Neural progenitor cell (in vitro differentiated cells): ENCODE data around the gene ACACA. TPM values are rescaled to one million over a fixed set of nuclear protein-coding genes. Genes with fewer than 3 reads are reported as not detected.

Source experiments
- DNase-seq: peaks from one replicate; pipeline ENCODE4 v3.0.0-alpha.2; 2016; ENCODE audit warnings: low spot score
- H2AFZ ChIP-seq: fragments of 200-600 bp; sonication (generic); replicated peaks from 2 replicates; pipeline ENCODE4 v1.6.1; 2016; ENCODE audit warnings: antibody characterized with exemption
- H3F3A ChIP-seq: fragments of 200-600 bp; sonication (generic); 2 replicates; pipeline ENCODE4 v1.6.1; 2016; ENCODE audit warnings: antibody characterized with exemption, low read depth
- H3K27ac ChIP-seq: fragments of 200-600 bp; sonication (generic); 2 replicates; pipeline ENCODE4 v1.5.1; 2016; ENCODE audit warnings: mild to moderate bottlenecking
- H3K27me3 ChIP-seq: fragments of 200-600 bp; sonication (generic); 2 replicates; pipeline ENCODE4 v1.6.1; 2016; ENCODE audit warnings: mild to moderate bottlenecking, moderate library complexity
- H3K36me3 ChIP-seq: fragments of 200-600 bp; sonication (generic); 2 replicates; pipeline ENCODE4 v1.5.1; 2016
- H3K4me1 ChIP-seq: fragments of 200-600 bp; sonication (generic); 2 replicates; pipeline ENCODE4 v1.6.1; 2016; ENCODE audit warnings: mixed run types
- H3K4me2 ChIP-seq: fragments of 200-600 bp; sonication (generic); 2 replicates; pipeline ENCODE4 v1.6.1; 2016
- H3K4me3 ChIP-seq: fragments of 200-600 bp; sonication (generic); 2 replicates; pipeline ENCODE4 v1.5.1; 2016
- H3K79me2 ChIP-seq: fragments of 200-600 bp; sonication (generic); 2 replicates; pipeline ENCODE4 v1.6.1; 2016; ENCODE audit warnings: low read depth
- H3K9ac ChIP-seq: fragments of 200-600 bp; sonication (generic); 2 replicates; pipeline ENCODE4 v1.6.1; 2016
- H3K9me3 ChIP-seq: fragments of 200-600 bp; sonication (generic); 2 replicates; pipeline ENCODE4 v1.5.1; 2016; ENCODE audit warnings: low read depth
- H4K20me1 ChIP-seq: fragments of 200-600 bp; sonication (generic); 2 replicates; pipeline ENCODE4 v1.6.1; 2016; ENCODE audit warnings: low read depth
- H3K27ac Mint-ChIP-seq: 3 replicates; pipeline ENCODE4 v1.8.0; 2021; ENCODE audit warnings: mixed read lengths
- H3K27me3 Mint-ChIP-seq: 2 replicates; pipeline ENCODE4 v1.8.0; 2022; ENCODE audit warnings: low read depth, mild to moderate bottlenecking, inconsistent platforms, moderate library complexity, mixed read lengths; ENCODE audit not compliant: insufficient read depth
- H3K36me3 Mint-ChIP-seq: 3 replicates; pipeline ENCODE4 v1.8.0; 2021; ENCODE audit warnings: mixed read lengths
- H3K4me1 Mint-ChIP-seq: 3 replicates; pipeline ENCODE4 v1.8.0; 2021; ENCODE audit warnings: mixed read lengths
- H3K4me3 Mint-ChIP-seq: 3 replicates; pipeline ENCODE4 v1.8.0; 2021; ENCODE audit warnings: mild to moderate bottlenecking, moderate library complexity, mixed read lengths
- H3K9me3 Mint-ChIP-seq: 3 replicates; pipeline ENCODE4 v1.8.0; 2020; ENCODE audit warnings: mixed read lengths
- CTCF ChIP-seq: fragments of 200-600 bp; sonication (generic); IDR thresholded peaks from 2 replicates; pipeline ENCODE4 v1.5.1; 2017; ENCODE audit warnings: antibody characterized with exemption, mild to moderate bottlenecking
- EZH2 ChIP-seq: fragments of 200-600 bp; sonication (generic); IDR thresholded peaks from 2 replicates; pipeline ENCODE4 v1.6.1; 2017; ENCODE audit warnings: antibody characterized with exemption, mild to moderate bottlenecking, moderate library complexity
- EZH2phosphoT487 ChIP-seq: fragments of 200-600 bp; sonication (generic); IDR thresholded peaks from 2 replicates; pipeline ENCODE4 v1.6.1; 2017; ENCODE audit warnings: antibody characterized with exemption
- total RNA-seq: library from RNA; depleted of rRNA; stranded (reverse); fragments of >200 nt; gene quantifications from 2 replicates; pipeline ENCODE4 v1.2.3, GENCODE V29; 2015; ENCODE audit warnings: low replicate concordance

ACACA gene
- total RNA-seq, 1 donor from 2014 or later, result 88.6 TPM

- peaks cover 41% of the 10 kb centered on the region for H3K4me1 Mint-ChIP-seq
- Histone ChIP-seq H3K79me2 (no peaks in the 10 kb centered on the region), H3K4me3 (no peak overlapping the region), H3K27ac (no peak overlapping the region), H3K36me3 (no peaks in the 10 kb centered on the region), H3K4me1 (peaks cover 17% of the 10 kb centered on the region), H3K9me3 (no peaks in the 10 kb centered on the region), H3K9ac (no peak overlapping the region), H3K27me3 (no peaks in the 10 kb centered on the region), H3F3A (peaks cover 5% of the 10 kb centered on the region), H4K20me1 (peaks cover 7% of the 10 kb centered on the region), H3K4me2 (no peak overlapping the region), H2AFZ (no peak overlapping the region)
- H3K4me3 Mint-ChIP-seq, result no peak overlapping the region
- no peak overlapping the region for H3K27ac Mint-ChIP-seq
- no peaks in the 10 kb centered on the region for H3K9me3 Mint-ChIP-seq
- no peak for DNase-seq
- H3K27me3 Mint-ChIP-seq, result no peaks in the 10 kb centered on the region
- TF ChIP-seq CTCF (no peak), EZH2 (no peak), EZH2phosphoT487 (no peak)
- H3K36me3 Mint-ChIP-seq, result peaks cover 2% of the 10 kb centered on the region
These were observed 363.4 kb downstream of the ACACA start for GRCh38 chr17:37043201-37043600.

- TF ChIP-seq CTCF (no peak), EZH2 (no peak), EZH2phosphoT487 (no peak)
- Histone ChIP-seq H3K9me3 (no peaks in the 10 kb centered on the region), H3F3A (peaks cover 5% of the 10 kb centered on the region), H3K4me3 (no peak overlapping the region), H3K27ac (no peak overlapping the region), H3K9ac (no peak overlapping the region), H3K4me1 (peaks cover 17% of the 10 kb centered on the region), H2AFZ (no peak overlapping the region), H3K79me2 (no peaks in the 10 kb centered on the region), H3K36me3 (no peaks in the 10 kb centered on the region), H4K20me1 (peaks cover 7% of the 10 kb centered on the region), H3K27me3 (no peaks in the 10 kb centered on the region), H3K4me2 (no peak overlapping the region)
- no peak for DNase-seq
- no peak overlapping the region for H3K27ac Mint-ChIP-seq
- H3K4me1 Mint-ChIP-seq, result peaks cover 34% of the 10 kb centered on the region
- H3K4me3 Mint-ChIP-seq, result no peak overlapping the region
- H3K36me3 Mint-ChIP-seq, result peaks cover 6% of the 10 kb centered on the region
- no peaks in the 10 kb centered on the region for H3K9me3 Mint-ChIP-seq
- H3K27me3 Mint-ChIP-seq, result no peaks in the 10 kb centered on the region
These were observed 364.7 kb downstream of the ACACA start for GRCh38 chr17:37041932-37042331.

DNA sequence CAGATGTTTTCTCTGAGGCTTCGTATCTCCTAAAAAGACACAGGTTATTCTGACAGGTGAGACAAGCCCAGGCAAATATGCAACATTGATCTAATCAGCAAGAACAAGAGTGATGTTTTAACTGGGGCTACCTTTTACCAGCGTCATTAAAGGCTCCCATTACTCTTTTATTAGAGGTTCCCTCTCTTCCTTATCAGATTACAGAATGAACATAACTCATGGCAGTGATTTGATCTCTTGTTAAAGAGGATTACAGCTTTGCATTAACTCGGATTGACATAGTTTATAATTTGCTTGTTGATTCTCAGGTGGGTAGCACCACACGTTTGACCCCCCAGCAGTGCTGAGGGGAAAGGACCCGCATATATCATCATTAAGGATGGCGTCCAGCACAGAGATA, 367.4 kb downstream of the ACACA start:
- peaks cover 4% of the 10 kb centered on the region for H4K20me1 ChIP-seq
- H3K27ac ChIP-seq, result no peak overlapping the region
- Mint-ChIP-seq H3K9me3 (no peaks in the 10 kb centered on the region), H3K27ac (no peak overlapping the region), H3K36me3 (peaks cover 10% of the 10 kb centered on the region), H3K4me3 (no peak overlapping the region), H3K4me1 (peaks cover 10% of the 10 kb centered on the region), H3K27me3 (no peaks in the 10 kb centered on the region)
- no peak overlapping the region for H2AFZ ChIP-seq
- no peaks in the 10 kb centered on the region for H3K9me3 ChIP-seq
- H3K4me2 ChIP-seq, result no peak overlapping the region
- no peaks in the 10 kb centered on the region for H3K79me2 ChIP-seq
- H3K36me3 ChIP-seq, result no peaks in the 10 kb centered on the region
- no peak for DNase-seq
- H3K27me3 ChIP-seq, result no peaks in the 10 kb centered on the region
- no peaks in the 10 kb centered on the region for H3F3A ChIP-seq
- TF ChIP-seq EZH2, result no peak
- no peak for TF ChIP-seq CTCF
- no peak for TF ChIP-seq EZH2phosphoT487
- no peaks in the 10 kb centered on the region for H3K4me1 ChIP-seq
- no peak overlapping the region for H3K4me3 ChIP-seq
- H3K9ac ChIP-seq, result no peak overlapping the region
